GM11168 (cell line): ENCODE data around the gene PRRG4.

Experiments
- in situ Hi-C: fragments of 300-500 bp; cut with MboI; formaldehyde crosslinking; loops from one replicate; pipeline ENCODE4 v1.12.0; 2022; ENCODE audit warnings: low sequenced_read_pairs; ENCODE audit not compliant: unreplicated experiment

PRRG4 gene

DNA sequence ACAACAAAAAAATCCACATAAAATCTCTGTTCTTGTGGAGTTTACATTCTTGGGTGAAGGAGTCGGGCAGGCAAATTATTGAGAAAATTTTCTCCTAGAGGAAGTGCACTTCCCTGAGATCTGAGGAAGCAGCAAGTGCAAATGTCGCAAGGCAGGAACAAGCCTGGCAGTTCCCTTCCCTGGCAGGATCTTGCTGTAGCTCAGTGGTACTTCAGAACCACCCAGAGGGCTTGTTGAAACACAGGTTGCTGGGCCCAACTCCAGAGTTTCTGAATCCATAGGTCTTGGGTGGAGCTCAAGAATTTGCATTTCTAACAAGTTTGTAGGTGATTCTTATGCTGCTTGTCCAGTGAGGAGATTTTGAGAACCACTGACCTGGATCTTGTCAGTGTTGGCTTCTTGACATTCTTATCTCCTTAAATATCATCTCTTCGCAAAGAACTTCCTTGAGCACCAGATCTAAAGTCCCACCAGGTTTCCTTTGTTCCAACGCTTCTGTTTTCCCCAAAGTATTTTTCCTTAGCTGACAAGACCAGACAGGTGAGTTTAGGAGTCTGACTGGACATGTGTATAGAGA, 72.5 kb downstream of the PRRG4 start:
- in situ Hi-C loops: no loop called here

DNA sequence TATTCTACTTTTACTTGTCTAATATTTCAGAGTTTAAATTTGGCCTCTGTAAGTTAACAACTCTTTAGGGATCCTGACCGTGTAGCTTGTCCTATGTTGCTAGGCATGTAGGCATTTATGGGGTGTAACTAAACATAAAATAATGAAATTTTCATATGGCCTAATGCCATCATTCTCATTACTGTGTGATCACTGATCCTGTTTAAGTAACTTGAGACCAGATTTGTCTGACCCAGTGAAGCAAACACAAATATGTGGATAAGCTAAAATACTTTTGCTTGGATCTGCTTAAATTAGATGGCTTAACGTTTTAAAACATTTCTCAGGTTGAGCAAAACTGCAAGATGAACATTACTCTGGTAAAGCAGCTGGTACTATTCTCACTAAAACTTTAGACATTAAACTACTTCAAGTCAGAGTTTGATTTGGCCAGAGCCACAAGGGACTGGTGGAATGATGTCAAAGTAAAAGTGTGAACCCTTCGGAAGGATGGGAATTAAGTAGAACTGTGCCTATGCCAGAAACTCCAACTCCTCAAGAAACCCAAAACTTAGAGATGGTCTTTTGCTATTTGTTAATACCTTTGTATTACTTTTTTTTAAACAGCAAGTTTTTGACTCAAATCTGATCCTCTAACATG, 75.4 kb downstream of the PRRG4 start:
- in situ Hi-C loops: no loop called here
